Natural killer cell treated with Interleukin-12 subunit alpha and Interleukin-12 subunit beta and Interleukin-15 and Interleukin-18, amount 100 ng/mL, for 72 hours (primary cell): Measurements from ENCODE around the gene TNFSF12. TPM values are rescaled to one million over a fixed set of nuclear protein-coding genes. Genes with fewer than 3 reads are reported as not detected.

Experiments
- ATAC-seq, 2 donors: fragments of 150-1000 bp; cut with Tn5 transposase in 1 of 2; sonication (Bioruptor Pico), chemical (Tn5 transposase) in 1 of 2; 2 replicates each; pipeline ENCODE4 v1.10.0; 2021
- DNase-seq: peaks from one replicate; pipeline ENCODE4 v3.0.0; 2022; ENCODE audit warnings: low spot score
- H3K27ac Mint-ChIP-seq, 2 donors: 1 replicate in 1 of 2; 2 replicates in 1 of 2; pipeline ENCODE4 v1.8.0; 2022; ENCODE audit warnings: mixed read lengths in 2 of 2, mild to moderate bottlenecking in 1 of 2, moderate library complexity in 1 of 2
- H3K27me3 Mint-ChIP-seq, 2 donors: 1 replicate in 1 of 2; 2 replicates in 1 of 2; pipeline ENCODE4 v1.8.0; 2022; ENCODE audit warnings: mixed read lengths in 2 of 2
- H3K36me3 Mint-ChIP-seq: one replicate; pipeline ENCODE4 v1.8.0; 2022; ENCODE audit warnings: mixed read lengths
- H3K4me1 Mint-ChIP-seq, 2 donors: 1 replicate in 1 of 2; 2 replicates in 1 of 2; pipeline ENCODE4 v1.8.0; 2022; ENCODE audit warnings: low read depth in 2 of 2, mixed read lengths in 2 of 2, mild to moderate bottlenecking in 1 of 2
- H3K4me3 Mint-ChIP-seq: one replicate; pipeline ENCODE4 v1.8.0; 2022; ENCODE audit warnings: mixed read lengths
- H3K9me3 Mint-ChIP-seq: 2 replicates; pipeline ENCODE4 v1.8.0; 2022; ENCODE audit warnings: mixed read lengths
- total RNA-seq, 2 donors: library from RNA; stranded (reverse); gene quantifications; one replicate each; pipeline ENCODE4 v1.2.3, GENCODE V29; 2022

The TNFSF12 gene
- total RNA-seq, 2 donors from 2014 or later = 54.9 to 69.3 TPM

DNA sequence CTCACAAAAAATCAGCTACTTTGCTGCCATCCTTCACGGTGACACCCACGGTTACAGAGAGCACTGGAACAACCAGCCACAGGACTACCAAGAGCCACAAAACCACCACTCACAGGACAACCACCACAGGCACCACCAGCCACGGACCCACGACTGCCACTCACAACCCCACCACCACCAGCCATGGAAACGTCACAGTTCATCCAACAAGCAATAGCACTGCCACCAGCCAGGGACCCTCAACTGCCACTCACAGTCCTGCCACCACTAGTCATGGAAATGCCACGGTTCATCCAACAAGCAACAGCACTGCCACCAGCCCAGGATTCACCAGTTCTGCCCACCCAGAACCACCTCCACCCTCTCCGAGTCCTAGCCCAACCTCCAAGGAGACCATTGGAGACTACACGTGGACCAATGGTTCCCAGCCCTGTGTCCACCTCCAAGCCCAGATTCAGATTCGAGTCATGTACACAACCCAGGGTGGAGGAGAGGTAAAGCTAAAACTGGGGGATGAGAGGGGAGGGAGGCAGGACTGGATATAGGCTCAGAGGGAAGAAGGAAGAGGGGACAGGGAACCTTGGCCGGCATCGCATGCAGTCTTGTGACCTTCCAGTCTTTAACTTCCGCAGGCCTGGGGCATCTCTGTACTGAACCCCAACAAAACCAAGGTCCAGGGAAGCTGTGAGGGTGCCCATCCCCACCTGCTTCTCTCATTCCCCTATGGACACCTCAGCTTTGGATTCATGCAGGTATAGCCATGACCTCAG lies 31.2 kb downstream of the TNFSF12 start:
- H3K36me3 Mint-ChIP-seq = peaks cover 34% of the 10 kb centered on the region
- peak overlapping the region; percentile 96 to 99 for H3K27ac Mint-ChIP-seq
- H3K9me3 Mint-ChIP-seq = no peaks in the 10 kb centered on the region
- DNase-seq = no peak
- no peak for ATAC-seq
- no peaks in the 10 kb centered on the region for H3K27me3 Mint-ChIP-seq
- H3K4me1 Mint-ChIP-seq = peaks cover 72 to 85% of the 10 kb centered on the region in 2 donors
- peak overlapping the region; percentile 79 for H3K4me3 Mint-ChIP-seq

GRCh38 chr17:7580604-7581575 lies 32.0 kb downstream of the TNFSF12 start:
- no peak for DNase-seq
- no peaks in the 10 kb centered on the region for H3K9me3 Mint-ChIP-seq
- H3K27me3 Mint-ChIP-seq = no peaks in the 10 kb centered on the region
- peaks cover 69 to 84% of the 10 kb centered on the region in 2 donors for H3K4me1 Mint-ChIP-seq
- peak overlapping the region; percentile 96 to 99 for H3K27ac Mint-ChIP-seq
- H3K4me3 Mint-ChIP-seq = peak overlapping the region; percentile 79
- ATAC-seq = no peak
- H3K36me3 Mint-ChIP-seq = peaks cover 25% of the 10 kb centered on the region

DNA sequence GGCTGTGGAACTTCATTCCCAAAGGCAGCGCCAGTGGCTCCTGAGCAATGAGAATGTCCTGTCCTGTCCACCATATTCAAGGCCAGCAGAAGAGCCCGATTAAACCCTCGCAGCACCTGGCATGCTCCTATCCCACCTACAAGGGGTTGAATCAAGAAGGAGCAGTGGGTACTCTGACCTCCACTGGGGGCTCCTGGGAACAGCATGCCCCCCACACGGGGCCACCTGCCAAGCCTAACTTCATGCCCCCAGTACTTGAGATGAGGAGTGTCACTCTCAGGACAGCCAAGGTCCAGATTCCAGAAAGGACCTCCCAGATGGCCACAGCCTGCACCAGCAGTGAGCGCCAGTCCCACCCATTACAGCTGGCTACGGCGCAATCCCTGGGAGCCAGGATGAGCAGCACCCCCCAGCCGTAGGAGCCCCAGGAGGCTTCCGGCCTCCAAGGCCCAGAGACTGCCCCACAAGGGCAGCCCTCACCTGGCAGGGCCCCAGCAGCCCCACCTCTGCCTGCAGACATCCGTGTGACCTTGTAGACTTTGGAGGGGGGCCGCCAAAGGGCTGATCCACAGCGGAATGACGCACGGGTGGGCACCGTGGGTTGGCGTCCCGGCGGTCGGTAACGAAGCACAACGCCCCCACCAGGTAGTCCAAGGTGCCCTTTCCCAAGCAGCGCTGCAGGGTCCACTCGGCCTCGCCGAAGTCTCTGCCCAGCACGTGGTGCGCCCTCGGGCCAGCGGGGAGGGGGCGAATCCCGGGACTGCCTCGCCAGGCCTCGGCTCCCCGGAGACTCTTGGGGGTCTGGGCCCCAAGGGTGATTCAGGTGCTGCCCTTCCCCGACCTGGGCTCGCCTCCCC lies 33.8 kb downstream of the TNFSF12 start:
- ATAC-seq = no peak
- no peaks in the 10 kb centered on the region for H3K9me3 Mint-ChIP-seq
- peak overlapping the region; percentile 96 to 99 for H3K27ac Mint-ChIP-seq
- DNase-seq = no peak
- H3K36me3 Mint-ChIP-seq = peaks cover 17% of the 10 kb centered on the region
- peak overlapping the region; percentile 68 for H3K4me3 Mint-ChIP-seq
- H3K27me3 Mint-ChIP-seq = no peaks in the 10 kb centered on the region
- peaks cover 51 to 69% of the 10 kb centered on the region in 2 donors for H3K4me1 Mint-ChIP-seq

- H3K36me3 Mint-ChIP-seq = peaks cover 12% of the 10 kb centered on the region
- no peaks in the 10 kb centered on the region for H3K27me3 Mint-ChIP-seq
- DNase-seq (peak; percentile 95), ATAC-seq (peak; percentile 83 to 86)
- H3K4me3 Mint-ChIP-seq = peak within 1 kb of the TSS; percentile 97
- H3K9me3 Mint-ChIP-seq = no peaks in the 10 kb centered on the region
- peak within 1 kb of the TSS; percentile 96 to 99 for H3K27ac Mint-ChIP-seq
- H3K4me1 Mint-ChIP-seq = peaks cover 45 to 61% of the 10 kb centered on the region in 2 donors
Measured at GRCh38 chr17:7583253-7584109, 34.6 kb downstream of the TNFSF12 start, which contains the start of gene MPDU1. Gene MPDU1, plus strand, starts transcription at chr17:7583852. Its CDS starts 11 bp downstream, at chr17:7583863.

DNA sequence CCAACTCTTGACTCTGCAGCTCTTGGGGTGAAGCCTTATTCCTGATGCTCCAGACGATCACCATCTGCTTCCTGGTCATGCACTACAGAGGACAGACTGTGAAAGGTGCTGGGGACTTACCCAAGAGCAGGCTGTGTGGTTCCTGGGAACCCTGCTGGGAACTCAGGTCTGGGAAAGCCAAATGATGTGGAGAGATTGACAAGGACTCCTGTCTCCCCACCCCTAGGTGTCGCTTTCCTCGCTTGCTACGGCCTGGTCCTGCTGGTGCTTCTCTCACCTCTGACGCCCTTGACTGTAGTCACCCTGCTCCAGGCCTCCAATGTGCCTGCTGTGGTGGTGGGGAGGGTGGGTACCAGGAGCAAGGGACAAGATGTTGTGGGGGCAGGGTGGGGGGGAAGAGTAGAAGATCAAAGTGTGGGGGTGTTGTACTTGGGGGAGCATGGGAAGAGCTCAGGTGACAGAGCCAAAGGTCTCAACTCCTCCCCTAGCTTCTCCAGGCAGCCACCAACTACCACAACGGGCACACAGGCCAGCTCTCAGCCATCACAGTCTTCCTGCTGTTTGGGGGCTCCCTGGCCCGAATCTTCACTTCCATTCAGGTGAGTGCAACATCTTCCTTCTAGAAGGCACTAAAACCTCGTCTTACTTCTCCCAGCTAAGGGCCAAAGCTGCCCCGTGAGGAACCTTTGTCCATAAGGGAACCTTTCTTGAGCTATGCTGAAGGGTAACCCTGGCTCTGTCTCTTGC lies 38.0 kb downstream of the TNFSF12 start:
- Mint-ChIP-seq H3K27ac (peak overlapping the region in 1 of 2 donors; percentile 60), H3K4me1 (peaks cover 19 to 28% of the 10 kb centered on the region in 2 donors), H3K36me3 (no peaks in the 10 kb centered on the region), H3K27me3 (no peaks in the 10 kb centered on the region), H3K4me3 (no peak overlapping the region), H3K9me3 (no peaks in the 10 kb centered on the region)
- DNase-seq = no peak
- ATAC-seq = no peak

DNA sequence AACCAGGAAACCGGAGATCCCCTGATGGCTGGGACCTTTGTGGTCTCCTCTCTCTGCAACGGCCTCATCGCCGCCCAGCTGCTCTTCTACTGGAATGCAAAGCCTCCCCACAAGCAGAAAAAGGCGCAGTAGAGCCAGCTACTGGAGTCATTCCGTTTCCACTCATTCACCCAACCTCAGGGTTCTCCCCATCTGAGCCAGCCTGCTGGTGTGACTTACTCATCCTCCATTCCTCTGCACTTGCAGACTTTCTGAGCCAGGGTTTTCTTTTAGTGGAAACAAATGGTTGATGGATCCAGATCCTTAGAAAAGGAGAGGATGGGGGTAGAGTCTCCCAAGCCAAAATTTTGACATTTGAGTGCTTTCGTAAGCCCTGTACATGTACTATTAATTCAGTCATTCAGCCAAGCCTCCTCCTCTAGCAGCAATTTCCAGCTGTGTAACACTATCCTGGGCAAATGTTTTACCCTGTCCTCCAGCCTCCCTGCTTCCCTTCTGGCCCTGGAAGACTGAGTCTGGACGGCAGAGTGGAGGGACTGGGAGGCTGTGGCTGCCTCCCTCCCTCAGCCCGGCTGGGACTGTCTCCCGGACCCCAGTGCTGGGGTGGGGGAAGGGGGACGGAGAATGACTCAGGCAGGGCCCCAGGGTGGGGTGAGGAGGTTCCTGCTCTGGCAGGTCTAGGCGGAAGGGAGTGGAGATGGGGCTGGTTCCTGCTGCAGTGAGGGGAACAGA lies 38.7 kb downstream of the TNFSF12 start:
- Mint-ChIP-seq H3K36me3 (no peaks in the 10 kb centered on the region), H3K4me3 (no peak overlapping the region), H3K27ac (peak overlapping the region in 1 of 2 donors; percentile 60), H3K27me3 (no peaks in the 10 kb centered on the region), H3K9me3 (no peaks in the 10 kb centered on the region), H3K4me1 (peaks cover 15 to 23% of the 10 kb centered on the region in 2 donors)
- ATAC-seq = no peak
- no peak for DNase-seq

GRCh38 chr17:7588553-7589203 lies 39.8 kb downstream of the TNFSF12 start:
- peaks cover 15 to 18% of the 10 kb centered on the region in 2 donors for H3K4me1 Mint-ChIP-seq
- ATAC-seq = peak in 1 of 2 donors; percentile 1
- H3K27ac Mint-ChIP-seq = peak overlapping the region in 1 of 2 donors; percentile 60
- DNase-seq = no peak
- H3K36me3 Mint-ChIP-seq = no peaks in the 10 kb centered on the region
- H3K9me3 Mint-ChIP-seq = no peaks in the 10 kb centered on the region
- no peak overlapping the region for H3K4me3 Mint-ChIP-seq
- H3K27me3 Mint-ChIP-seq = no peaks in the 10 kb centered on the region

- Mint-ChIP-seq H3K9me3 (no peaks in the 10 kb centered on the region), H3K27ac (no peak overlapping the region), H3K36me3 (peaks cover 4% of the 10 kb centered on the region), H3K27me3 (no peaks in the 10 kb centered on the region), H3K4me1 (peaks cover 12 to 13% of the 10 kb centered on the region in 2 donors), H3K4me3 (no peak overlapping the region)
- ATAC-seq (peak; percentile 71 to 77), DNase-seq (peak; percentile 74)
Measured at GRCh38 chr17:7589204-7589868, 40.5 kb downstream of the TNFSF12 start.

DNA sequence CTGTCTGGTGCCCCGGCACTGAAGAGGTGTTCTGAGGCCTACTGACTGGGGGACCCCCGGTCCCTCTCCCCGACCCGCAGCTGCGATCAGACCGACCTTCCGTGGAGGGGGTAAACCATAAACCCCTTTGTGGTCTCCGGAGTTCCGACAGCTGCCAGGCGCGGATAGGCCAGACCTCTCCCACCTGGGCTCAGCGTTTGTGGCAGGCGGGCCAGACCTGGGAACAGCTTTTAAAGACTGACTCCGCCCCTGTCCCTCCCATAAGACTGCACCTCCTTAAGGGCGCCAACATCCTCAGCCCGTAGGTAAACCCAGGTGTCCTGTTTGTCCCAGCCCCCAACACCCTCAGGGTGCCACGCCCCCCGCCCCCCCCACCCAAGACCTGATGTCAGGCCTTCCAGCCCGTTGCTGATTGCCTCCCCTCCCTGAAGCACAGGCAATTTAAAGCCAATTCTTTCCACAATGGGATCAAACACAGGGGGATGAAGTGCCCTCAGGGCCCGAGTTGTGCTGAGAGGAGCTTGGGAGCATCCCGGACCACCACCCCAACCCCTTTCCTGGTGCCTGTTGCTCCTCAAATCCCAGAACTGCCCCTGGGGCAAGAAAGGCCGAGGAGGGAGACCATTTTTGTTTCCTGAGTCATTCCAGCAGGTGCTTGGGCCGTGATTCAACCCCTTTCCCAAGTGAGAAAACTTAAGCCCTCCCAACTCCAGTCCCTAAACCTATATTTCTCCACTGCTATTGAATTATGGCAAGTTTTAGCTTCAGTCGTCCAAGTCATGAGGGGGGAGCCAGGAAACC lies 41.2 kb downstream of the TNFSF12 start, which contains the start of gene SOX15:
TSS of gene SOX15 (minus strand) at position 204 of the 801 bp plus-strand sequence. CDS start 418 bp downstream, outside the sequence.
- Mint-ChIP-seq H3K9me3 (no peaks in the 10 kb centered on the region), H3K27ac (no peak within 1 kb of the TSS), H3K27me3 (no peaks in the 10 kb centered on the region), H3K4me1 (peaks cover 5 to 7% of the 10 kb centered on the region in 2 donors), H3K4me3 (no peak within 1 kb of the TSS), H3K36me3 (peaks cover 7% of the 10 kb centered on the region)
- no peak for DNase-seq
- ATAC-seq = no peak

- Mint-ChIP-seq H3K9me3 (no peaks in the 10 kb centered on the region), H3K27me3 (no peaks in the 10 kb centered on the region), H3K4me3 (no peak overlapping the region), H3K4me1 (peaks cover 2 to 4% of the 10 kb centered on the region in 2 donors), H3K27ac (no peak overlapping the region), H3K36me3 (peaks cover 12% of the 10 kb centered on the region)
- DNase-seq = no peak
- no peak for ATAC-seq
Measured at GRCh38 chr17:7590743-7591142, 41.9 kb downstream of the TNFSF12 start.
